Endometrium (tissue), 2 donors: ENCODE results near the gene ME3.

Source experiments
- FAIRE-seq: peaks from 2 replicates; lab custom pipeline; 2012; peaks lifted over from hg19 to GRCh38; lab: Jason Lieb, UNC
- donor health status: control.
- donor health status: control.

ME3 gene

GRCh38 chr11:86487671-86488070 lies 184.7 kb downstream of the ME3 start:
- no peak for FAIRE-seq

DNA sequence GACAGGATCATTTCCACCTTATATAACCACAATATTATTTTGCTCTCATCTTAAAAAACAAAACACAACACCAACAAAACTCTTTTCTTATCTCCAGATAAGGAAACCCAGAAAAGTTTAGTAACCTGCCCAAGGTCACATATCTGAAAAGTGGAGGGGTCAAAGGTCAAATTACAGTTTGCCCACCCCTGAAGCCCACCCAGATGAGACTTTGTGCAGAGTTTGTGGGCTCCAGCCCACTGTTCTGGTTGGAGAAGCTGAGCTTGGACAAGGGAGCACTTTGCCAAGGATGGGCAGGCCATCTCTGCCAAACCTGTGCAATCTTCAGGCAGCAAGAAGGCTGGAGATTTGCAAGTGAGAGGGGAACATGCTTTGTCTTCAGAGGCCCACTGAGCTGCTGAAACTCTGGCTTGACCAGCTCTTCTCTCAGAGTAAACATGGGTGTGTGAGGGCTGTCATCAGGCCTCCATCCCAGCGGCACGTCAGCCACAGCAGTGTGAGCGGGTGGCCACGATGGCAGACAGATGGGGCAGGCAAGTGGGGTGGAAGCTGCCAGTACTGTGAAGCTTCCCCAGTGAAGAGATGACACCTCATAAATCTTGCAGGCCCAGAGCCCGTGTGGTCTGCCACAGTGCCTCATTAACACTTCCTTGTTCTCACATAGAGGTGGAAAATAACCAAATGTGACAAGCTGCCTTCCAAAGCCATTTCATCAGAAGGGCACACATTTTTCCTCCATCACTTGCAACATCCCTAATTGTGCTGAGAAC lies 186.0 kb downstream of the ME3 start:
- FAIRE-seq, result no peak

DNA sequence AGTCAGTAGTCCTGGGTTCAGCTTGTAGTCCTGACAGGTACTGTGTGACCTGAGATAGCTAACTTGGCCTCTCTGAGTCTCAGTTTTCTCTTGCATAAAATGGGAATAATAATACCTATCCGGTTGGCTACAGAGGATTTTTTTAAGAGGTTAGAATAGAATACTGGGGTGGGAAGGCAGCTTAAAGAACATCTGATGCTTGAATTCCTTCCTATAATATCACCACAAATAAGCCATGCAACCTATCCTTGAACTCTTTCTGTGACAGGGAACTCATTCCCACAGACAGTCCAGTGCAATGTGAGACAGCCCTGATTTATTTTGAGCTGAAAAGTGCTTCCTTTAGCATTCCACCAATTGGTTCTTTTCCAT lies 187.6 kb downstream of the ME3 start:
- no peak for FAIRE-seq

- no peak for FAIRE-seq
Measured at GRCh38 chr11:86483940-86484794, 188.2 kb downstream of the ME3 start.

GRCh38 chr11:86483610-86483939 lies 188.8 kb downstream of the ME3 start:
- no peak for FAIRE-seq

- FAIRE-seq, result no peak
Measured at GRCh38 chr11:86482692-86483091, 189.7 kb downstream of the ME3 start.

- FAIRE-seq, result no peak
Measured at GRCh38 chr11:86481399-86481798, 191.0 kb downstream of the ME3 start.

- no peak for FAIRE-seq
Measured at GRCh38 chr11:86478348-86478747, 194.1 kb downstream of the ME3 start.

DNA sequence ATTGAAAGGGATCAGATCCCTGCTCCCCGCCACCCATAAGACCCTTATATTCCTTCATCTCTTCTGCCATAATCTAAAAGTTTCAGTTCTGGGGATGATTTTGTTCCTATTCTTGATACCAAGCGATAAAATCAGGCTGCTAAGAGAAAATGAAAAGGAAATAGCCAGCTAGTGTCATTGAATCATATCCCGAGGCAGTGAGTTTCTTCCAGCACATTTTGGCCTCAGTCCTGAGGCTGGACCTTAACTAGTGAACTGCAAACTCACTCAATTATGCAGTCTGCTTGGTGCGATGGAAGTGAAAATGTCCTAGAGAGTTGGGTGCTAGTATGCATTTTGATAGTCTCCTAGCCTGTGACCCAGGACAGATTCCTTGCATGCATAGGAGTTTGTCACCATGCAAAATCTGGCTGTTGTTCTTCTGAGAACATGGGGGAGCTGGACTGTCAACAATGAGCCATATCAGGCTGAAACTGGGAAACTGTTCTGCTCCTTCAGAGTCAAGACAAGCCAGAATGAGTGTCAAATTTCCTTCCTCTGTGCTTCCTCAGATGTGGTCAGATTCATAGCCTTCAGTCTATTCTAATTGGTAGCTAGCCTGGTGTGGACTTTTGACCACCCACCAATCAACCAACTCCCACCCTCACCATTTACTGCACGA lies 194.8 kb downstream of the ME3 start:
- no peak for FAIRE-seq

DNA sequence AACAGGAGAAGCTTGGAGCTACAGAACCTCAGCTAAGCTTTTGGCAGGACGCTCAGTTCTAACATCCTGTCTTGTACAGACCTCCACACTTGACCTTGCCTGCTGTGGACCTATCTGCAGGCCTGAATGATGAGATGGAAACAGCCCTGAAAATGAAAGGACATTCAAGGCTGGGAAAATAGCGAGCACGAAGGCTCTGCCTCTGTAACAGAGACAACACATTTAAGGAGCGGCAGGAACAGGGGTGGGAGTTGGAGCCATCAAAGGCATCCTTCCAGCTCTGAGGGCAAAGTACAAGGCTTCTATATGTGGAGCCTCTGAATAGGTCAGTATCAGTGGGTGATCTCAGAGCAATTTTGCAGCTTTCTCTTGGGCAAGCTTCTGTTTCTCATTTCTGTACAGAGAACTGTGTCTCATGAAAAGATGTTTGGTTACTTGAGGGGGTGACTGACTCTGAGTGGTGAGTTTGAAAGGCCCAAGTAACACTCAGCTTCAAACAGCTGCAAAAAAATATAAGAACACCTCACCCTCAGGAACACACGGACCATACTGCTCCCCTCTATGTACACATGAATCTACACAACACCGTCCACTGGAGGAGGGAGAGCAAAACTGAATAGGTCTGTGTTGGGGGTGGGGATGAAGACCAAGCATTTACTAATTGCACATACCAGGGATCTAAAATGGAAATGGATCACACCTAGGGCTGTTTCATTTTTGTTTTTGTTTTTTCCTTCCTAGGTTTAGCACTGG lies 196.1 kb downstream of the ME3 start:
- no peak for FAIRE-seq

DNA sequence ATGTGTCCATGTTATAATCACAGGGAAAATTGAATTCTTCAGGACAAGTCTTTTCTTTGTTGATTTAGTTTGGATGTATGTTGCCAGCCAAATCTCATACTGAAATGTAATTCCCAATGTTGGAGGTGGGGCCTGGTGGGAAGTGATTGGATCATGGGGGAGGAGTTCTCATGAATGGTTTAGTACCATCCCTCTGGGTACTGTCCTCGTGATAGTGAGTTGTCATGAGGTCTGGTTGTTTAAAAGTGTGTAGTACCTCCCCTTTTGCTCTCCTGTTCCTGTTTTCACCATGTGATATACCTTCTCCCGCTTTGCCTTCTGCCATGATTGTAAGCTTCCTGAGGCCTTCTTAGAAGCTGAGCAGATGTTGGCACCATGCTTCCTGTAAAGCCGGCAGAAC lies 197.4 kb downstream of the ME3 start:
- FAIRE-seq, result no peak

DNA sequence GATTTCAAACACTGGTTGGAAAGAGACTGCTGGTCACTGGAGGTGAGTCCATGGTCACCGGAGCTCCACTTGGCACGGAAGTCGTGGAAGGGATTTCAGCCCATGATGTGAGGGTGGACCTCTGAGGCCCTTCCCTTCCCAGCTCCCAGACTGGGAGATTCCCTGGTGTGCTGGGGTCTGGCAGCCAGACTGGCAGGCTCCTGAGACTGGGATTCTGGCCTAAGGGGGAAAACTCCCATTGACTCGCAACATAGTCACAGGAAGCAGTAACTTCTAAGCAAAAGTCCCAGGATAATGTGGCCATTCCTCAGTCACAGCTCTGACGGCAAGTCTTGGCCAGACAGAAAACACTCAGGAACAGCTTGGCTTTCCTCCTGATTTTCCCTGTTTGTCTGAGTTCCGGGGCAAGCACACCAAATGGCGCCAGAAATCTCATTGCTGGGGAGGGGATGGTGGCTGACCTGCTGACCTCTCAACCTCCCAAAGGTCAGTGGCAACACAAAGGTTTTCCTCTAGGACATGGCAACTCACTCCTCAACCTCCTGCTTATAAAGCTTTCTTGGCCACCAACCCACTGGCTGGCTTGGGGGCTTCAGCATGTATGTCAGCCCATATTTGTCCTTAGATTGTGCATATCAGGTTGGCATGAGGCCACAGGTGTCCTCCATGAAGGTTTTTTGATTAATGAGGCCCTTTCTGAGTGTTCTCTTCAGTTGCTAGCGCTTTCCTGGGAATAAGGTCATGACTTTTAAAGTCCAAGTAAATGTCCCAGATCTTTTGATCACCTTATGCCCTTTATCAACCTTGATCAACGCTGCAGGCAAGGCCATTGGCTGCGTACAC lies 198.2 kb downstream of the ME3 start:
- no peak for FAIRE-seq

DNA sequence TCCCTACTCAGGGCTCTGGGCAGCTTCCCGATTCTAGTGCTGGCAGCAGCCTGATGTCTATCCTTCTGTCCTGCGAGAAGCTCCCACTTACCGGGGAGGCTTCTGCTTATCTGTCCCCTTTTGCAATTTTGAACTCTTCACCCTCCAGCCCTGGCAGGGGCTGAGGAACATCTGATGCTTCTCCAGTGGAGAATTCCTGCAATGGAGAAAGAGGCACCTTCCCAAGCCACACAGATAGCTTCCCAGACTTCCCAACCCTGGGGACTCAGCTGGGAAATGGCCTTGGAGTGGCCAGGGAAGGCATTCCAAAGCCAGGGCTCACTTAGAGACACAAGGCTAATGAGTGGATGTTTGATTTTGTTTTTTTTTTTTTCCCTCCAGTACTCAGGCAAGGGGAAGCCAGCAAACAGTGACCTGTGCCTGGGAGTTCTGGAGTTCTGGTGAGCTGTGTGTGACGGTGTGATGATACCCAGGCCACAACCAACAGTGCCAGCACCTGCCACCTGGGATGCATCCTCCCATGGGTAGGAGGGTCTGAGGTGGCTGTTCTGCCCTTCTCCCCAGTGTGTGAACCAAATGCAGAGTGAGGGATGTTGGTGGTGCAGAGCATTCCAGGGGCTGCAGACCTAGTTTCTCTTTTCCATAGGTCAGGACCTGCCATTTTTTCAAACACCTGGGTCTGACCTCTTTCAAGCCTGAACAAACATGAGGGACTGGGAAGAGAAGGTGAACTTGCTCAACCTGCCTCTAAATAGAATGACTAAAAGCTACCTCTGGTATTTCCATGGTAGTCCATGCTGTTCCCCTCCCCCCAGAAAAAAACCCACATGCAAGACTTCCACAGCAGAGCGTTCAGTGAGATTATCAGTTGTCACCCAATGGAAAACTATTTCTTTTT lies 202.7 kb downstream of the ME3 start:
- FAIRE-seq, result no peak

GRCh38 chr11:86468169-86468568 lies 204.2 kb downstream of the ME3 start:
- no peak for FAIRE-seq

- FAIRE-seq, result no peak
Measured at GRCh38 chr11:86464509-86465221, 207.8 kb downstream of the ME3 start.

GRCh38 chr11:86463955-86464354 lies 208.5 kb downstream of the ME3 start:
- FAIRE-seq, result no peak

- FAIRE-seq, result no peak
Measured at GRCh38 chr11:86463120-86463519, 209.3 kb downstream of the ME3 start.

- no peak for FAIRE-seq
Measured at GRCh38 chr11:86461892-86462291, 210.5 kb downstream of the ME3 start.

- no peak for FAIRE-seq
Measured at GRCh38 chr11:86460461-86461385, 211.7 kb downstream of the ME3 start.
